Measurements from ENCODE around the gene MORN1. TPM values are rescaled to one million over a fixed set of nuclear protein-coding genes. Genes with fewer than 3 reads are reported as not detected.

MORN1 gene
- total and polyA plus RNA-seq, 9 of the 15 experiments (the other 6 are each of a cell fraction or from before 2014, with no cell fraction given) = 0.24 to 9.3 (median 4.2) TPM

GRCh38 chr1:2433936-2434655 lies 42.7 kb upstream of the MORN1 start:
- Histone ChIP-seq H3K36me3 (ENCODE audit: control insufficient read depth, insufficient read depth, low read length) (no peaks in the 10 kb centered on the region), H3K79me2 (ENCODE audit: control insufficient read depth, insufficient read depth, low read length) (no peaks in the 10 kb centered on the region), H3K4me2 (ENCODE audit: insufficient read depth, low read length) (no peak overlapping the region), H3K9me3 (replicated peaks; ENCODE audit: control insufficient read depth, insufficient read depth, low read depth, low read length) (0 out of 2 replicates have a peak, but pooled peaks cover 5% of the 10 kb centered on the region), H3K9ac (ENCODE audit: insufficient read depth in 1 of 2, low read depth in 2 of 2, low read length in 2 of 2) (no peak overlapping the region), H2AFZ (ENCODE audit: low read depth, low read length) (no peak overlapping the region), H3K27me3 (ENCODE audit: control insufficient read depth in 2 of 2, insufficient read depth in 2 of 2, low read length in 2 of 2) (peaks cover 14 to 62% of the 10 kb centered on the region in 2 experiments; a peak in 4 of 5 replicates), H3K9me1 (ENCODE audit: control insufficient read depth, insufficient read depth, low read length) (no peaks in the 10 kb centered on the region), H3K4me1 (replicated peaks in 1 of 2; ENCODE audit: control insufficient read depth in 2 of 2, insufficient read depth in 2 of 2, low read length in 2 of 2) (peaks cover 0 to 33% of the 10 kb centered on the region in 2 experiments; a peak in 2 of 5 replicates), H3K27ac (ENCODE audit: extremely low read depth, low read depth, low read length) (no peak overlapping the region), H3K4me3 (no peak overlapping the region), H4K20me1 (replicated peaks; ENCODE audit: control insufficient read depth, insufficient read depth, low read length) (no peaks in the 10 kb centered on the region)
- FAIRE-seq (no peak), ATAC-seq (no peak), DNase-seq (ENCODE audit: extremely low read depth in 1 of 4, low spot score in 3 of 4) (no peak)
- TF ChIP-seq BRCA1 (IDR thresholded peaks at IDR 0.05) = no peak
- TF ChIP-seq BRCA1 (CRISPR knock-in tag; IDR thresholded peaks at IDR 0.05) = no peak
- TF ChIP-seq ZNF668 (CRISPR knock-in tag; IDR thresholded peaks at IDR 0.05) = no peak
- TF ChIP-seq STAG1 (CRISPR knock-in tag; IDR thresholded peaks at IDR 0.05; ENCODE audit: borderline replicate concordance) = no peak
- no peak for TF ChIP-seq MAX (CRISPR knock-in tag; IDR thresholded peaks at IDR 0.05)
- TF ChIP-seq RUNX1 (IDR thresholded peaks at IDR 0.05; ENCODE audit: low read depth) = no peak
- TF ChIP-seq ZNF561 (CRISPR knock-in tag; conservative IDR thresholded peaks at IDR 0.05) = no peak
- TF ChIP-seq RFX7 (CRISPR knock-in tag; IDR thresholded peaks at IDR 0.05) = no peak
- ChIA-PET POLR2A (interaction anchor here (0.6 kb wide), 1 partner anchor 88 kb away, joined by 3 read pairs; no protein-coding TSS in a partner anchor), CTCF (ENCODE audit: low intra/inter-chr PET ratio) (no interaction called here)
- no TSS peak for BruUV-seq (replicated peaks)
- in situ Hi-C loops (cut with MboI) = no loop called here
- intact Hi-C loops (cut with micrococcal nuclease) = no loop called here
- under 1% methylated on average over 31 of the region's 34 CpGs for WGBS (ENCODE audit: insufficient coverage, low coverage, missing lambda C conversion rate)

Data from K562 (cell line).